ENCODE measurements around the gene PLEKHA1.

The PLEKHA1 gene

GRCh38 chr10:122404576-122404975 lies 30.1 kb downstream of the PLEKHA1 start:
- peaks cover 11% of the 10 kb centered on the region for H3K4me1 Mint-ChIP-seq (ENCODE audit: low read depth)
- no peak overlapping the region for H3K4me3 Mint-ChIP-seq
- no peaks in the 10 kb centered on the region for H3K9me3 Mint-ChIP-seq
- H3K27ac Mint-ChIP-seq: no peak overlapping the region
- no peak for DNase-seq (ENCODE audit: low spot score)
- peaks cover 10% of the 10 kb centered on the region for H3K27me3 Mint-ChIP-seq (ENCODE audit: low read depth)
- H3K36me3 Mint-ChIP-seq (ENCODE audit: low read depth): peaks cover 3% of the 10 kb centered on the region

- peaks cover 11% of the 10 kb centered on the region for H3K4me1 Mint-ChIP-seq (ENCODE audit: low read depth)
- no peaks in the 10 kb centered on the region for H3K9me3 Mint-ChIP-seq
- DNase-seq (ENCODE audit: low spot score): peak; percentile 30
- no peak overlapping the region for H3K4me3 Mint-ChIP-seq
- peaks cover 3% of the 10 kb centered on the region for H3K36me3 Mint-ChIP-seq (ENCODE audit: low read depth)
- peaks cover 19% of the 10 kb centered on the region for H3K27me3 Mint-ChIP-seq (ENCODE audit: low read depth)
- no peak overlapping the region for H3K27ac Mint-ChIP-seq
Observed at GRCh38 chr10:122407375-122408125, 33.0 kb downstream of the PLEKHA1 start.

- H3K27me3 Mint-ChIP-seq (ENCODE audit: low read depth): peaks cover 10% of the 10 kb centered on the region
- DNase-seq (ENCODE audit: low spot score): no peak
- peaks cover 20% of the 10 kb centered on the region for H3K4me1 Mint-ChIP-seq (ENCODE audit: low read depth)
- H3K36me3 Mint-ChIP-seq (ENCODE audit: low read depth): peaks cover 18% of the 10 kb centered on the region
- H3K9me3 Mint-ChIP-seq: no peaks in the 10 kb centered on the region
- H3K4me3 Mint-ChIP-seq: no peak overlapping the region
- no peak overlapping the region for H3K27ac Mint-ChIP-seq
Observed at GRCh38 chr10:122413327-122413726, 38.8 kb downstream of the PLEKHA1 start.

- Mint-ChIP-seq H3K4me3 (no peak overlapping the region), H3K27me3 (ENCODE audit: low read depth) (peaks cover 2% of the 10 kb centered on the region), H3K36me3 (ENCODE audit: low read depth) (peaks cover 30% of the 10 kb centered on the region), H3K9me3 (no peaks in the 10 kb centered on the region), H3K4me1 (ENCODE audit: low read depth) (peaks cover 41% of the 10 kb centered on the region), H3K27ac (no peak overlapping the region)
- DNase-seq (ENCODE audit: low spot score): no peak
Observed at GRCh38 chr10:122417667-122418066, 43.2 kb downstream of the PLEKHA1 start.

GRCh38 chr10:122419016-122419415 lies 44.5 kb downstream of the PLEKHA1 start:
- peaks cover 41% of the 10 kb centered on the region for H3K4me1 Mint-ChIP-seq (ENCODE audit: low read depth)
- H3K27ac Mint-ChIP-seq: no peak overlapping the region
- H3K27me3 Mint-ChIP-seq (ENCODE audit: low read depth): peaks cover 2% of the 10 kb centered on the region
- H3K4me3 Mint-ChIP-seq: no peak overlapping the region
- no peak for DNase-seq (ENCODE audit: low spot score)
- H3K36me3 Mint-ChIP-seq (ENCODE audit: low read depth): peaks cover 30% of the 10 kb centered on the region
- H3K9me3 Mint-ChIP-seq: no peaks in the 10 kb centered on the region

GRCh38 chr10:122419876-122420623 lies 45.5 kb downstream of the PLEKHA1 start:
- H3K36me3 Mint-ChIP-seq (ENCODE audit: low read depth): peaks cover 27% of the 10 kb centered on the region

GRCh38 chr10:122420624-122421007 lies 46.1 kb downstream of the PLEKHA1 start:
- Mint-ChIP-seq H3K27me3 (ENCODE audit: low read depth) (no peaks in the 10 kb centered on the region), H3K4me1 (ENCODE audit: low read depth) (peaks cover 39% of the 10 kb centered on the region), H3K36me3 (ENCODE audit: low read depth) (peaks cover 25% of the 10 kb centered on the region), H3K9me3 (no peaks in the 10 kb centered on the region), H3K27ac (no peak overlapping the region), H3K4me3 (no peak overlapping the region)
- no peak for DNase-seq (ENCODE audit: low spot score)

More at GRCh38 chr10:122419876-122420623, 45.5 kb downstream of the PLEKHA1 start:
- Mint-ChIP-seq H3K4me3 (no peak overlapping the region), H3K27me3 (ENCODE audit: low read depth) (no peaks in the 10 kb centered on the region), H3K9me3 (no peaks in the 10 kb centered on the region), H3K4me1 (ENCODE audit: low read depth) (peaks cover 40% of the 10 kb centered on the region), H3K27ac (no peak overlapping the region)
- DNase-seq (ENCODE audit: low spot score): no peak

GRCh38 chr10:122421054-122421625 lies 46.6 kb downstream of the PLEKHA1 start:
- Mint-ChIP-seq H3K36me3 (ENCODE audit: low read depth) (peaks cover 22% of the 10 kb centered on the region), H3K27ac (no peak overlapping the region), H3K4me3 (no peak overlapping the region), H3K27me3 (ENCODE audit: low read depth) (no peaks in the 10 kb centered on the region), H3K9me3 (no peaks in the 10 kb centered on the region), H3K4me1 (ENCODE audit: low read depth) (peaks cover 35% of the 10 kb centered on the region)
- no peak for DNase-seq (ENCODE audit: low spot score)

GRCh38 chr10:122421742-122422141 lies 47.2 kb downstream of the PLEKHA1 start:
- DNase-seq (ENCODE audit: low spot score): no peak
- Mint-ChIP-seq H3K36me3 (ENCODE audit: low read depth) (peaks cover 20% of the 10 kb centered on the region), H3K9me3 (no peaks in the 10 kb centered on the region), H3K27ac (no peak overlapping the region), H3K4me1 (ENCODE audit: low read depth) (peaks cover 32% of the 10 kb centered on the region), H3K4me3 (no peak overlapping the region), H3K27me3 (ENCODE audit: low read depth) (no peaks in the 10 kb centered on the region)

GRCh38 chr10:122422266-122422989 lies 47.9 kb downstream of the PLEKHA1 start:
- Mint-ChIP-seq H3K4me1 (ENCODE audit: low read depth) (peaks cover 26% of the 10 kb centered on the region), H3K27ac (no peak overlapping the region), H3K4me3 (no peak overlapping the region), H3K9me3 (no peaks in the 10 kb centered on the region), H3K27me3 (ENCODE audit: low read depth) (no peaks in the 10 kb centered on the region), H3K36me3 (ENCODE audit: low read depth) (peaks cover 18% of the 10 kb centered on the region)
- no peak for DNase-seq (ENCODE audit: low spot score)

- DNase-seq (ENCODE audit: low spot score): no peak
- H3K9me3 Mint-ChIP-seq: no peaks in the 10 kb centered on the region
- peaks cover 13% of the 10 kb centered on the region for H3K36me3 Mint-ChIP-seq (ENCODE audit: low read depth)
- no peak overlapping the region for H3K4me3 Mint-ChIP-seq
- peaks cover 20% of the 10 kb centered on the region for H3K4me1 Mint-ChIP-seq (ENCODE audit: low read depth)
- H3K27ac Mint-ChIP-seq: no peak overlapping the region
- H3K27me3 Mint-ChIP-seq (ENCODE audit: low read depth): no peaks in the 10 kb centered on the region
Observed at GRCh38 chr10:122424059-122424458, 49.6 kb downstream of the PLEKHA1 start.

GRCh38 chr10:122426829-122427228 lies 52.3 kb downstream of the PLEKHA1 start:
- no peak overlapping the region for H3K27ac Mint-ChIP-seq
- no peak overlapping the region for H3K4me3 Mint-ChIP-seq

GRCh38 chr10:122427280-122427679 lies 52.8 kb downstream of the PLEKHA1 start:
- no peak overlapping the region for H3K4me3 Mint-ChIP-seq

More at GRCh38 chr10:122426829-122427228, 52.3 kb downstream of the PLEKHA1 start:
- H3K4me1 Mint-ChIP-seq (ENCODE audit: low read depth): peaks cover 8% of the 10 kb centered on the region
- peaks cover 3% of the 10 kb centered on the region for H3K36me3 Mint-ChIP-seq (ENCODE audit: low read depth)
- H3K27me3 Mint-ChIP-seq (ENCODE audit: low read depth): no peaks in the 10 kb centered on the region
- H3K9me3 Mint-ChIP-seq: no peaks in the 10 kb centered on the region
- no peak for DNase-seq (ENCODE audit: low spot score)

More at GRCh38 chr10:122427280-122427679, 52.8 kb downstream of the PLEKHA1 start:
- no peak for DNase-seq (ENCODE audit: low spot score)
- Mint-ChIP-seq H3K27me3 (ENCODE audit: low read depth) (no peaks in the 10 kb centered on the region), H3K4me1 (ENCODE audit: low read depth) (peaks cover 4% of the 10 kb centered on the region), H3K27ac (no peak overlapping the region), H3K36me3 (ENCODE audit: low read depth) (peaks cover 3% of the 10 kb centered on the region), H3K9me3 (no peaks in the 10 kb centered on the region)

Measured in T-helper 2 cell treated with Interferon-gamma antibody and Interleukin-4, amounts not matched to agents 5 μg/mL and 100 μg/mL, for 36 hours (primary cell).